Heart right ventricle (tissue), 16 donors: ENCODE data around the gene PIK3AP1. TPM values are rescaled to one million over a fixed set of nuclear protein-coding genes. Genes with fewer than 3 reads are reported as not detected.
A peak's percentile ranks its signal among the peaks of the same experiment; 100 is the strongest.

Experiments
- ATAC-seq, 8 donors: fragments of 200-7000 bp; cut with Tn5 transposase; one replicate each; pipeline ENCODE4 v1.9.1; 2020; ENCODE audit warnings: mild to moderate bottlenecking in 8 of 8, moderate library complexity in 8 of 8, moderate number of reproducible peaks in 1 of 8
- DNase-seq, 2 donors: peaks; one replicate each; pipeline ENCODE4 v3.0.0-alpha.2; 2020
- H3K27ac ChIP-seq, 10 donors: fragments of 200-600 bp; sonication (generic) in 2 of 10; one replicate each; pipeline versions ENCODE4 v1.5.0 to v1.8.0; 2020 to 2022; ENCODE audit warnings: mild to moderate bottlenecking in 3 of 10
- H3K27me3 ChIP-seq, 7 donors: fragments of 200-600 bp; one replicate each; pipeline ENCODE4 v1.8.0; 2021 to 2022; ENCODE audit warnings: mild to moderate bottlenecking in 2 of 7
- H3K36me3 ChIP-seq, 9 donors: fragments of 200-600 bp; sonication (generic) in 1 of 9; one replicate each; pipeline versions ENCODE4 v1.5.0 to v1.8.0; 2020 to 2022; ENCODE audit warnings: mild to moderate bottlenecking in 2 of 9
- H3K4me1 ChIP-seq, 9 donors: fragments of 200-600 bp; sonication (generic) in 1 of 9; one replicate each; pipeline versions ENCODE4 v1.5.0 to v1.8.0; 2020 to 2022; ENCODE audit warnings: mild to moderate bottlenecking in 4 of 9
- H3K4me3 ChIP-seq, 10 donors: fragments of 200-600 bp; sonication (generic) in 2 of 10; one replicate each; pipeline versions ENCODE4 v1.5.0 to v1.8.0; 2020 to 2022; ENCODE audit warnings: mild to moderate bottlenecking in 7 of 10, moderate library complexity in 2 of 10
- H3K9me3 ChIP-seq, 11 donors: fragments of 200-600 bp in 10 of 11; sonication (generic) in 2 of 11; one replicate each; pipeline versions ENCODE4 v1.5.0 to v1.8.0; 2013 to 2022; ENCODE audit warnings: mild to moderate bottlenecking in 2 of 11, control low read depth in 1 of 11, moderate library complexity in 1 of 11
- WGBS, 2 donors: extraction: QIAGEN DNeasy Blood & Tissue Kit; methylation state at CpG; one replicate each; pipeline ENCODE4 v1.1.7; 2013; ENCODE audit warnings: inconsistent platforms in 1 of 2; 5-methylcytosine and 5-hydroxymethylcytosine counted together
- intact Hi-C, 10 donors: fragments of 100-400 bp; cut with DNase I; formaldehyde crosslinking; loops; one replicate each; pipeline versions ENCODE4 v1.11.1 to v1.14.2; 2022
- polyA plus RNA-seq, 2 donors: library from polyadenylated mRNA; stranded (reverse); fragments of 200-250 nt; gene quantifications; one replicate each; pipeline ENCODE4 v1.2.3, GENCODE V29; 2013
- total RNA-seq, 10 donors: library from RNA; stranded (reverse); fragmentation: NEBNext Ultra II Directional in 3 of 10; extraction: Animal tissue kit (Norgen Biotek cat#: 25700) in 3 of 10; gene quantifications; one replicate each; pipeline versions ENCODE4 v1.2.1 to v1.2.4, GENCODE V29; 2021 to 2023
- TF ChIP-seq, protein P1 (sequence below), 9 donors: fragments of 200-600 bp; sonication (generic) in 2 of 9; IDR thresholded peaks; one replicate each; pipeline versions ENCODE4 v1.5.0 to v1.8.0; 2021 to 2022; ENCODE audit warnings: antibody characterized with exemption in 9 of 9, mild to moderate bottlenecking in 5 of 9, moderate library complexity in 1 of 9
- donor health status: Arrhythmogenic right ventricular cardiomyopathy.
- donor health status: ischemic (EF 13 %, LVEDD 7.1; RV severe dilation, severe dysfunction).
- donor health status: healthy with polysubstance abuse.
- donor health status: DM: no; HTN: yes; CAD: no.
- donor health status: DM: no; HTN: no; CAD: no.
- donor health status: ischemic (EF 25% LVEDD 6.9; RV normal size, moderate dysfunction).
- donor health status: ischemic (EF 25% LVEDD 5.7; RV mildly dilated, moderate dysfunction).
- donor health status: healthy.
- donor health status: DM: yes; HTN: yes; CAD: no.
- donor health status: Ischemic cardiomyopathy.
- donor health status: ischemic (EF 35%, LVEDD 5.7; RV mildly dilated, moderate dysfunction).
- donor health status: nonischemic (EF 11% LVEDD 7.7; RV severe dilation, severe dysfunction).
- donor health status: DM: yes; HTN: yes; CAD: no.
- donor health status: PGD.
- donor health status: ischemic (EF 29% LVEDD 5.4; RV normal size, mild dysfunction).
- donor health status: nonischemic (EF 23%, LVEDD 6.1; RV moderate dilation, normal function).

PIK3AP1 gene
- total and polyA plus RNA-seq, 12 donors, result 1.0 to 22.1 (median 3.6) TPM

DNA sequence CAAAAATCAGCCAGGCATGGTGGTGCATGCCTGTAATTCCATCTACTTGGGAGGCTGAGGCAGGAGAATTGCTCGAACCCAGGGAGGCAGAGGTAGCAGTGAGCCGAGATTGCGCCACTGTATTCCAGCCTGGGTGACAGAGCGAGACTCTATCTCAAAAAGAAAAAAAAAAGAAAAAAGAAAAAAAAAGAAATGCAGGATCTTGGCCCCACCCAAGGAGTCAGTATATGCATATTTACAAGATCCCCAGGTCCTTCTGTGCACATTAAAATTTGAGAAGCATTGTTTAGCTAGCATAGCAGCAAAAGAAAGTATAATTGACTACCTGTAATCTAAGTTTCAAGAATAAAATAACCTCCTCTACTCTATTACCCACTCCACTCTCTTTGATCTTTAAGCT lies 15.8 kb downstream of the PIK3AP1 start:
- ATAC-seq, result no peak
- no peak overlapping the region for H3K27ac ChIP-seq

DNA sequence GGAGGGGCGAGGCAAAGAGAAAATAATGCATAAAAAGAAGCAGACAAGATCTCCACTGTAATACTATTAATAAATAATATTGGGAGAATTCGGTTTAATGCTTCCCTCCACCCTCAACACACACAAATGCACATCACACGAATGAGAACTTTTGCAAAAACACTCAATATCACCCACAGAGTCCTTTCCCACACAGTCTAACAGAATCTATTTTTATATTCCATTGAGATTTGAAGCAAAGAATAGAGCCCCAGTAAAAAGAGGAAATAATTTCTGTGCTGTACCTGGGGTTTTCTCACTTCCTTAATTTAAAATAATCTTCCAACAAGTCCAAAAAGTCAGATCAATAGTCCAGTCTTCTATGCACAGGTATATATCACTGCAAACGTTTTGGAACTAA lies 17.0 kb downstream of the PIK3AP1 start:
- DNase-seq, result no peak
- H3K9me3 ChIP-seq, result no peaks in the 10 kb centered on the region
- TF ChIP-seq, protein P1, sequence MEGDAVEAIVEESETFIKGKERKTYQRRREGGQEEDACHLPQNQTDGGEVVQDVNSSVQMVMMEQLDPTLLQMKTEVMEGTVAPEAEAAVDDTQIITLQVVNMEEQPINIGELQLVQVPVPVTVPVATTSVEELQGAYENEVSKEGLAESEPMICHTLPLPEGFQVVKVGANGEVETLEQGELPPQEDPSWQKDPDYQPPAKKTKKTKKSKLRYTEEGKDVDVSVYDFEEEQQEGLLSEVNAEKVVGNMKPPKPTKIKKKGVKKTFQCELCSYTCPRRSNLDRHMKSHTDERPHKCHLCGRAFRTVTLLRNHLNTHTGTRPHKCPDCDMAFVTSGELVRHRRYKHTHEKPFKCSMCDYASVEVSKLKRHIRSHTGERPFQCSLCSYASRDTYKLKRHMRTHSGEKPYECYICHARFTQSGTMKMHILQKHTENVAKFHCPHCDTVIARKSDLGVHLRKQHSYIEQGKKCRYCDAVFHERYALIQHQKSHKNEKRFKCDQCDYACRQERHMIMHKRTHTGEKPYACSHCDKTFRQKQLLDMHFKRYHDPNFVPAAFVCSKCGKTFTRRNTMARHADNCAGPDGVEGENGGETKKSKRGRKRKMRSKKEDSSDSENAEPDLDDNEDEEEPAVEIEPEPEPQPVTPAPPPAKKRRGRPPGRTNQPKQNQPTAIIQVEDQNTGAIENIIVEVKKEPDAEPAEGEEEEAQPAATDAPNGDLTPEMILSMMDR (IDR thresholded peaks at IDR 0.05), result no peak
- peaks cover 0 to 63% (median 0%) of the 10 kb centered on the region in 9 donors for H3K4me1 ChIP-seq
- no peaks in the 10 kb centered on the region for H3K27me3 ChIP-seq
- intact Hi-C loops, result no loop called here
- peak overlapping the region in 1 of 10 donors; percentile 36 for H3K27ac ChIP-seq
- peaks cover 0 to 11% (median 0%) of the 10 kb centered on the region in 9 donors for H3K36me3 ChIP-seq
- no peak for ATAC-seq
- no peak overlapping the region for H3K4me3 ChIP-seq
- WGBS, 2 donors, result 58 to 66% methylated on average over 4 of the region's 4 CpGs

More for the DNA sequence above, 15.8 kb downstream of the PIK3AP1 start:
- H3K4me3 ChIP-seq, result no peak overlapping the region
- H3K27me3 ChIP-seq, result no peaks in the 10 kb centered on the region
- DNase-seq, result no peak
- H3K9me3 ChIP-seq, result no peaks in the 10 kb centered on the region
- peaks cover 0 to 14% (median 0%) of the 10 kb centered on the region in 9 donors for H3K36me3 ChIP-seq
- WGBS, 2 donors, result 91 to 93% methylated on average over 4 of the region's 4 CpGs
- TF ChIP-seq, protein P1 (IDR thresholded peaks at IDR 0.05), result no peak
- peaks cover 0 to 70% (median 0%) of the 10 kb centered on the region in 9 donors for H3K4me1 ChIP-seq
- intact Hi-C loops, result no loop called here

DNA sequence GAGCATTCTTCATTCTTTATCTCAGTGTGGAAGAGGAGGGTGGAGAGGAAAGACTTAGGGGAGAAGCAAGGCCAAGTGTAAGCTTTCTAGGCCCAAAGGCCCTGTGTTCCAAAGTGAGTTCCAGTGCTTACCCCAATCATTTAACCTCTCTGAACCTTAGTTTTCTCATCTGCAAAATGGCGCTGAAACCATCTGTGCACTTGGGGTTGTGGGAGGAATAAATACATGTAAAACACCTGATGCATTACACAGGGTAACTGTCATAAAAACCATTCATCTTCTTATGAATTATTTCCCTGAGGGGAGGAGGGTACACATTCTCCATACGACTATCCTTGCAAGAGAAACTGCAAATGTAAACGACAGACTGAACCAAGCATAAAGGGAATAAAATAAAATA lies 19.0 kb downstream of the PIK3AP1 start:
- intact Hi-C loops, result no loop called here
- H3K27me3 ChIP-seq, result no peaks in the 10 kb centered on the region
- no peak overlapping the region for H3K4me3 ChIP-seq
- peak overlapping the region in 1 of 10 donors; percentile 69 for H3K27ac ChIP-seq
- peaks cover 0 to 51% (median 0%) of the 10 kb centered on the region in 9 donors for H3K4me1 ChIP-seq
- TF ChIP-seq, protein P1 (IDR thresholded peaks at IDR 0.05), result no peak
- H3K36me3 ChIP-seq, result no peaks in the 10 kb centered on the region
- no peak for DNase-seq
- no peak for ATAC-seq
- 58 to 84% methylated on average over 3 of the region's 3 CpGs for WGBS, 2 donors
- no peaks in the 10 kb centered on the region for H3K9me3 ChIP-seq

DNA sequence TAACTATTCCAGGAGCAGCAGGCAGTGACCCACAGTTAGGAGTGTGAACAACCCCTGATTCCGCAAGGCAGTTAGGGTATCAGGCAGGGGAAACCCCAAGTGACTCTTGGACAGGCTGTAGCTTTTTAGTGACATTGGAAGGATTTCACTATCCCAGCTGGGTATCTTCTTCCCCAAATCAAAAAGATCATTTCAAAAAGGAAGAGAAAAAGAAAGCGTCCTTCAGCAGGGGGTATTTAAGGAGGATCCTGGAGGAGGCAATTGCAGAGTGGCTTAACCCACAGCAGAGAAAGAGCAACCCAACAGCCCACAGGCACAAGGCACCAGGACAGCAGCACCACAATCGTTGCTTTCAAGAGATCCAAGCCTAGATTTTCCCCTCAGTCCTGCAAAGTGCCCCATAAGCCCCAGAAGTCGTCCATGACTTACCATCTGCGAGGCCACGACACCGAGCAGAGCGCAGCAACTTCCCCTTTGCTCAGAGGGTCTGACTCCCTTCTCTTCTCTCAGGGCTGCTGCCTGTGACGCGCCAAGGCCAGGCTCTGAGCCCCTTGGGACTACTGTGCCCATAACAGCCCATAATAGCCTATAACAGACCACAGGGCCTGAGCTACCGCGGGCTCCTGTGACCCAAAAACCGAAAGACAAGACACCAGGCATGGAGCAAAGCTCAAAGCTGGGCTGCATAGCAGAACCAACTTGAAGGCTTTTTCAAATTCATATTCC lies 19.8 kb downstream of the PIK3AP1 start:
- TF ChIP-seq, protein P1 (IDR thresholded peaks at IDR 0.05), result no peak
- peak in 1 of 8 donors; percentile 62 for ATAC-seq
- Histone ChIP-seq H3K9me3 (no peaks in the 10 kb centered on the region), H3K27me3 (no peaks in the 10 kb centered on the region), H3K4me3 (peak overlapping the region in 1 of 10 donors; percentile 6), H3K4me1 (peaks cover 0 to 53% (median 0%) of the 10 kb centered on the region in 9 donors), H3K36me3 (no peaks in the 10 kb centered on the region), H3K27ac (peak overlapping the region in 1 of 10 donors; percentile 69)
- WGBS, 2 donors, result 79 to 87% methylated on average over 13 of the region's 13 CpGs
- intact Hi-C loops, result no loop called here
- peak in 1 of 2 donors; percentile 17 for DNase-seq
